DMS 273 (cell line): ENCODE measurements around the gene SLC6A6.
A peak's percentile ranks its signal among the peaks of the same experiment; 100 is the strongest.

ENCODE experiments used
- DNase-seq: peaks from one replicate; lab custom pipeline; 2025; ENCODE audit not compliant: unreplicated experiment; lab: John Stamatoyannopoulos, UW

Gene SLC6A6

DNA sequence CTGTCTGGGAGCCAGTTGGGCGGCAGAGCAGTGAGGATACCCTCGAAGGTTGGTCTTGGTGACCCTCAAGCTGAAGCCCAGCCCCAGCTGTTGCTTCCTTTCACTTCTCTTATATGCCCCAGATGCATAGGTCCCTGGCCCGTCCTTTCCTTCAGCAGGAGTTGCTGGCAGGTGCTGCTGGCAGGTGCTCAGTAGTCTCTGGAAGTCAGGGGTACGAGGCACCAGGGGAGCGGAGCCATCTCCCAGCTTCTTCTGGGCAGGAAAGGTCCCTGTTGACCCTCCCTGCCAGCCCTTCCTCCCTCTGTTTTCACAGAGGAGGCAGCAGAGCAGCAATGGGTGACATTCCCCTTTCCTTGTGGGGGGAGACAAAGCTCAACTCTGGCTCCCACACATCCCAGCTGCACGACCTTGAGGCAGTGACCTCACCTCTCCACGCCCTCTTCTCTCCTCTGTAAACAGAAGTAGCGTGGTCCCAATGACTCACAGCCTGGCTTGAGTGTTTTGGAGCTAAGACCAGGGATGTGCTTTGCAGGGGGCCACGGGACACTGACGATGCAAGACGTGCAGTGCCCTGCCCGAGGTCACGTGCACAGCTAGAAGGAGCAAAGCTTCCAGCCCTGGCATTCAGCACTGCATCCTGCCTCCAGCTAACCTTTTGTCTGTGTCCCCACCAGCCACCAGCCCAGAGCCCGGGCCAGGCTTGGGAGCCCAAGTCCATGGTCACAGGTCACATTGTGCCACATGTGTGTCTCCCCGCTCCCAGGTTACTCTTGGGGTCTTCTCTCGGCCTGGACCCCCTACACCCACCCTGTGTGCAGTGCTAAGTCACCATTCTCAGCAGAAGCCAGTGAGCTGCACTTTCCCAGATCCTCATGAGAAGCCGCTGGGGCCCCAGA, 49.7 kb downstream of the SLC6A6 start:
- DNase-seq: peak; percentile 48

DNA sequence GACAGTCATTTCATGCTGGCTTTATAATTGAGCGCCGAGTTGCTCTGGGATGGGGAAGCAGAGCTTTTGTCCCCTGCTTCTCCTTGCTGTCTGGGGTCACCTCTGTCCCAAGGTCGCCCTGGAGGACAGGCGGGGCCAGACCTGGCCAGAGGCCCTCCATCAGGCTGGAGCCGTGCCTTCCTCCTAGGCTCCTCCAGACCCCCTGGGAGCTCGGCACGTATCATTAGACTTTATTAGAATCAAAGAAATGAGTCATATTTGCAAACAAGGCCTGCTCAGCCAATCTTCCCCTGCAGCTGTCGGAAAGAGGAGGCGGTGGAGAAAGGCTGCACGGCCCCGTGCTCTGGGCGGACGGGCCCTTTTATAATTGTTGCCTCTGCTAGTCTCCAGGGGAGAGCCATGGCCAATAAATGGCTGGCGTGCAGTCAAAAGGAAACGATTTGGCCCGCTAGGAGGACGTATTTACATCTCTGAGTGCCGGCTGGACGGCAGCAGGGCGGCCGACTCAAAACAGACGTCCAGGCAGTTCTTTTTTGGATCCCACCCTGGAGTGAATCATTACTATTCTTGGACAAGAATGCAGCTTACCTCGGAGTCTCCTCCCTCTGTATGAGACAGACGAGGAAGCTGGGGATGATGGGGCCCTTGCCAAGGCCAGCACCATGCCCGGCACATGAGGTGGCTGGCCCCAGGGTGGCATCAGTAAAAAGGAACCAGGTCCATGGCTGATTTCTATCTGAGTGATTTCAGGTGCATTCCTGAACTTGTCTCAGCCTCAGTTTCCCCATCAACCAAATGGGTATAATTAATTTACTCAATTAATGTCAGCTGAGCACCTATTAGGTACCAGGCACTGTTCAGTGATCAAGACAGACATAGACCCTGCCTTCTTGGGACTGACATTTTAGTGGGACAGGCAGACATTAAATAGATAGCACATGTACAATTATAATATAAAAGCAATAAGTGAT, 50.6 kb downstream of the SLC6A6 start:
- peak; percentile 86 for DNase-seq

DNA sequence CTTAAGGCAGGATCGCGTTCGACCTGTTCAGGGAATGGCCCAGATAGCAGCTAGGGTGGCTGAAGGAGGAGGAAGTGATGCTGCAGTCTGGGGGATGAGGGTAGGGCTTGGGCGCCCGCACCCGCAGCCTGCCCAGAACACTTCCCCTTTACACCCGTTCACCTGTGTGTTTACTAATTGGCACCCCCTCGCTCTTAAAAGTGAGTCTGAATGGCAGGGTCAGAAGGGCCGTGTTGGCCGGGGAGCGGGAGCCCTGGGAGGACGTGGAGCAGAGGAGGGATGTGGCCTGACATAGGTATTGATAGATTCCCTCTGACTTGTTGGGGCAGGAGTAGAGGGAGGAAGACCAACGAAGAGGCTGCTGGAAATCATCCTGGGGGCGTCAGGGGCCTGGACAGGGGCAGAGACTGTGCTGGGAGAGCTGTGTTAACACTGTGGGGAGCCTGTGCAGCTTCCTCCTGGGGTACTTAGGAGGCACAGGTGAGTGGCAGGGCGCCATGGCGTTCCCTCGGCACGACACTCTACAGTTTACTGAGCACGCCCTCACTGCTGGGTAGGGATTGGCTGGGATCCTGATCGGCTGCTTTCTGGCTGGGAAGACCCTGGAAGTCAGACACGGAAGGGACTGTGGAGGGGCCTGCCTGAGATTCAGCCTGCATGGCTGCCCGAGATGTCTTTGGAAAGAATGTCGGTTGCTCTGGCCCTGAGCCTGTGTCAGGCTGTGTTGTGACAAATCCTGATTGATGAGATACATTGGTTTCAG, 51.7 kb downstream of the SLC6A6 start:
- DNase-seq: no peak

- no peak for DNase-seq
These were observed 52.4 kb downstream of the SLC6A6 start for GRCh38 chr3:14454639-14455310.

GRCh38 chr3:14455571-14456317, 53.3 kb downstream of the SLC6A6 start:
- no peak for DNase-seq

GRCh38 chr3:14456794-14457193, 54.4 kb downstream of the SLC6A6 start:
- DNase-seq: no peak

- no peak for DNase-seq
These were observed 55.1 kb downstream of the SLC6A6 start for GRCh38 chr3:14457481-14457880.

DNA sequence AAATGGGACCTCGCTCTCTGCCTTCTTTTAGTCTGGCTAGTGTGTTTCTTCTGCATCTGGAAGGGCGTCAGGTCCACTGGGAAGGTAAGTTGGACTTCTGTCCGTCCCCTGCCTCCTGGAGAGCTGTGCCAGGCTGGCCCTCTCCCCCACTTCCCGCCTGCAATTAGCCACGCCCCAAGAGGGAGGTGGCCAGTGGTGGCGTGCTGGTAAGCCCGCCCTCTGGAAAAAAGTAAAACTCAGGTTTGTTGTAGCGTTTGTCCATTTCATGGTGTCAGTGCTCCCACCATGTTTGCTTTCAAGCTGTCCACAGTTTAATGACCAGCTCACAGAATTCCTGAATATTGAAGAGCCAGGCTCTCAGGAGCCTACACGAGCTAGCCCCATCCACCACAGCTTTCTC, 55.6 kb downstream of the SLC6A6 start:
- no peak for DNase-seq

GRCh38 chr3:14458434-14459275, 56.2 kb downstream of the SLC6A6 start:
- DNase-seq: no peak

GRCh38 chr3:14459384-14459783, 57.0 kb downstream of the SLC6A6 start:
- DNase-seq: no peak

GRCh38 chr3:14459787-14460186, 57.4 kb downstream of the SLC6A6 start:
- DNase-seq: no peak

- peak; percentile 25 for DNase-seq
These were observed 58.1 kb downstream of the SLC6A6 start for GRCh38 chr3:14460342-14461005.

- no peak for DNase-seq
These were observed 58.8 kb downstream of the SLC6A6 start for GRCh38 chr3:14461006-14461747.

- peak; percentile 39 for DNase-seq
These were observed 59.4 kb downstream of the SLC6A6 start for GRCh38 chr3:14461748-14462324.

DNA sequence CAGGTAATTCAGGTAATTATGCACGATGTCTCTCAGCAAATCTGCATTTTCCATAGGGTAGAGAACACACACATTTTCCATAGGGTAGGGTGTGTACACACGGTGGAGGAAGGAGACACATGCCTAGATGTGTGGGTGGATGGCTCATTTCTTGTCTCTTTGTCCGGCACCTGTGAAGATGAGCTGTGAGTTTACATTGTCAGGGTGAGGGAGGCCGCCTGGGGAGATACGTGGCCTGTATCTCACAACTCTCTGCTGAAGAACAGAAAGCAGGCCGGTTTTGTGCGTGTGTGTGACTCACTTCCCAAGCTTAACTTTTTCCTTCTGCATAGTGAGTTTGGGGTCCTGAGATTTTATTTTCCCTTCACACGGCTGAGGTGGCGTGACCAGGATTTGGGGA, 60.3 kb downstream of the SLC6A6 start:
- DNase-seq: no peak

DNA sequence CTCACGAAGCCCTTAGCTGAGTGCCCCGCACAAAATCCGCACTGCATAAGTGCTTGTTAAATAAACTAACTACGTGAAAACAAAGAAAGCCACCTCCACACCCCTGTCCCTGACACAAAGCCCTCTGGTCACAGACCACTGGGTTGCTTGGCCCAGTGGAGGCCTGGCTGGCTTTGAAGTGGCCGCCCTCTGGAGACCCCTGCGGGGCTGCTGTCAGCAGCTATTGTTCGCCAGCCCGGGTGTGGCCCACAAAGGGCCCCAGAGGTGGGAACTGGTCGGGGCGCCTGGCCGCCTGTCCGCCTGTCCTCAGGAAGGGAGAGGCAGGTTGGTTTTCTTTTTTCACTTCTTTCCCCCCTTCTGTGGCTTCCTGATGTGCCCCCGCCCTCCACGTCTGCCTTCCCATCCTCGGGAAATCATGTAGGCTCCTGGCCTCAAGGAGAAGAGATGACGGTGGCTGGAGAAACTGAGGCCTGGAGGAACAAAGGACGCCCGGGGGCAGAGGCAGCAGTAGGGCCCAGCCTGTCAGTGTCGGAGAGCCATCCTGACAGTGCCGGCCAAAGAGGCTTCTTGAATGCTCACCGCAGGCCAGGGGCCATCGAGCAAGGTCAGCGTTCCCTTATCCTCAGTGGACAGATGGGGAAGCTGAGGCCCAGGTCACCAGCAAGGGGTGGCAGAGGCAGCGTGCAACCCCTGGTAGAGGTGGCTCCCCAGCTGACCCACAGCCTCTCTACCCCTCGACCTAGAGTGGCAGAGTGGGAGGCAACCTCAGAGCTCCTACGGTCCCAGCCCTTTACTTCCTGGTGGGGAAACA, 61.1 kb downstream of the SLC6A6 start:
- DNase-seq: no peak

GRCh38 chr3:14464141-14464465, 61.7 kb downstream of the SLC6A6 start:
- DNase-seq: no peak
